Astrocyte (in vitro differentiated cells and primary cell): ENCODE results near the gene FAM174C. TPM values are rescaled to one million over a fixed set of nuclear protein-coding genes. Genes with fewer than 3 reads are reported as not detected.

Experiments used
- DNase-seq: peaks from one replicate; pipeline ENCODE4 v3.0.0-alpha.2; 2010; ENCODE audit warnings: low read depth
- FAIRE-seq: peaks from 2 replicates; lab custom pipeline; 2011; peaks lifted over from hg19 to GRCh38; lab: Jason Lieb, UNC
- H2AFZ ChIP-seq: 2 replicates; pipeline ENCODE4 v1.6.0; 2012; ENCODE audit warnings: low read depth, low read length, inconsistent platforms
- H3K27ac ChIP-seq: 2 replicates; pipeline ENCODE4 v1.5.1; 2011; ENCODE audit warnings: low read depth, low read length, inconsistent platforms
- H3K27me3 ChIP-seq: 2 replicates; pipeline ENCODE4 v1.6.0; 2011; ENCODE audit warnings: low read length, inconsistent platforms; ENCODE audit not compliant: insufficient read depth
- H3K36me3 ChIP-seq: 2 replicates; pipeline ENCODE4 v1.5.1; 2011; ENCODE audit warnings: low read length, inconsistent platforms; ENCODE audit not compliant: insufficient read depth
- H3K4me1 ChIP-seq: 2 replicates; pipeline ENCODE4 v1.5.1; 2011; ENCODE audit warnings: low read length, inconsistent platforms; ENCODE audit not compliant: insufficient read depth
- H3K4me2 ChIP-seq: 2 replicates; pipeline ENCODE4 v1.6.0; 2012; ENCODE audit warnings: low read length, inconsistent platforms
- H3K4me3 ChIP-seq: 2 replicates; pipeline ENCODE4 v1.5.1; 2011; ENCODE audit warnings: low read depth, mild to moderate bottlenecking, low read length, inconsistent platforms; ENCODE audit not compliant: insufficient read depth
- H3K79me2 ChIP-seq: 2 replicates; pipeline ENCODE4 v1.6.0; 2012; ENCODE audit warnings: mild to moderate bottlenecking, low read length, inconsistent platforms; ENCODE audit not compliant: insufficient read depth
- H3K9ac ChIP-seq: 2 replicates; pipeline ENCODE4 v1.6.0; 2012; ENCODE audit warnings: mild to moderate bottlenecking, low read length, inconsistent platforms
- H3K9me3 ChIP-seq: 2 replicates; pipeline ENCODE4 v1.5.1; 2012; ENCODE audit warnings: low read depth, mild to moderate bottlenecking, low read length, inconsistent platforms; ENCODE audit not compliant: insufficient read depth
- H4K20me1 ChIP-seq: 2 replicates; pipeline ENCODE4 v1.6.0; 2012; ENCODE audit warnings: low read length, inconsistent platforms; ENCODE audit not compliant: insufficient read depth
- H3K27ac Mint-ChIP-seq: one replicate; pipeline ENCODE4 v1.8.0; 2021; ENCODE audit warnings: mild to moderate bottlenecking, mixed read lengths; ENCODE audit not compliant: unreplicated experiment
- H3K27me3 Mint-ChIP-seq: one replicate; pipeline ENCODE4 v1.8.0; 2021; ENCODE audit warnings: low read depth, mixed read lengths; ENCODE audit not compliant: unreplicated experiment
- H3K36me3 Mint-ChIP-seq: one replicate; pipeline ENCODE4 v1.8.0; 2021; ENCODE audit warnings: low read depth, mixed read lengths; ENCODE audit not compliant: unreplicated experiment
- H3K4me1 Mint-ChIP-seq: one replicate; pipeline ENCODE4 v1.8.0; 2021; ENCODE audit warnings: low read depth, mixed read lengths; ENCODE audit not compliant: unreplicated experiment
- H3K4me3 Mint-ChIP-seq: one replicate; pipeline ENCODE4 v1.8.0; 2021; ENCODE audit warnings: mild to moderate bottlenecking, moderate library complexity, mixed read lengths; ENCODE audit not compliant: unreplicated experiment
- H3K9me3 Mint-ChIP-seq: one replicate; pipeline ENCODE4 v1.8.0; 2021; ENCODE audit warnings: mild to moderate bottlenecking, mixed read lengths; ENCODE audit not compliant: unreplicated experiment
- CTCF ChIP-seq: IDR thresholded peaks from 2 replicates; pipeline ENCODE4 v1.5.1; 2011; ENCODE audit warnings: low read depth, mild to moderate bottlenecking, inconsistent platforms, low read length, moderate library complexity; ENCODE audit not compliant: insufficient read depth
- EZH2 ChIP-seq: IDR thresholded peaks from 2 replicates; pipeline ENCODE4 v1.6.1; 2012; ENCODE audit warnings: mild to moderate bottlenecking, low read length, inconsistent platforms; ENCODE audit not compliant: insufficient read depth
- total RNA-seq: library from RNA; stranded (reverse); gene quantifications from 2 replicates; pipeline ENCODE4 v1.2.1, GENCODE V29; 2021

Gene FAM174C
- total RNA-seq, 1 donor from 2014 or later: 50.5 TPM

- H3K4me3 Mint-ChIP-seq: peak overlapping the region; percentile 80
- TF ChIP-seq EZH2 (no peak), CTCF (no peak)
- H3K27ac Mint-ChIP-seq: no peak overlapping the region
- Histone ChIP-seq H2AFZ (peak overlapping the region; percentile 9), H3K27ac (no peak overlapping the region), H3K4me3 (peak overlapping the region; percentile 68), H4K20me1 (peaks cover 42% of the 10 kb centered on the region), H3K4me2 (peak overlapping the region; percentile 97), H3K27me3 (no peaks in the 10 kb centered on the region), H3K36me3 (peaks cover 3% of the 10 kb centered on the region), H3K9me3 (no peaks in the 10 kb centered on the region), H3K79me2 (peaks cover 18% of the 10 kb centered on the region), H3K9ac (peak overlapping the region; percentile 79), H3K4me1 (peaks cover 32% of the 10 kb centered on the region)
- H3K27me3 Mint-ChIP-seq: no peaks in the 10 kb centered on the region
- H3K9me3 Mint-ChIP-seq: no peaks in the 10 kb centered on the region
- H3K4me1 Mint-ChIP-seq: peaks cover 10% of the 10 kb centered on the region
- no peak for DNase-seq
- H3K36me3 Mint-ChIP-seq: peaks cover 5% of the 10 kb centered on the region
- no peak for FAIRE-seq
These were observed 38.2 kb upstream of the FAM174C start for GRCh38 chr19:1237027-1237659.

- no peak for FAIRE-seq
- peak within 1 kb of the TSS; percentile 68 for H3K4me3 ChIP-seq
- H3K9ac ChIP-seq: peak within 1 kb of the TSS; percentile 79
- H3K27ac ChIP-seq: no peak within 1 kb of the TSS
- H3K27ac Mint-ChIP-seq: peak within 1 kb of the TSS; percentile 77
- H4K20me1 ChIP-seq: peaks cover 41% of the 10 kb centered on the region
- no peaks in the 10 kb centered on the region for H3K27me3 ChIP-seq
- peak within 1 kb of the TSS; percentile 63 for H2AFZ ChIP-seq
- H3K79me2 ChIP-seq: peaks cover 23% of the 10 kb centered on the region
- H3K4me1 ChIP-seq: peaks cover 30% of the 10 kb centered on the region
- no peaks in the 10 kb centered on the region for H3K9me3 Mint-ChIP-seq
- no peaks in the 10 kb centered on the region for H3K27me3 Mint-ChIP-seq
- peaks cover 4% of the 10 kb centered on the region for H3K4me1 Mint-ChIP-seq
- H3K9me3 ChIP-seq: no peaks in the 10 kb centered on the region
- no peak for TF ChIP-seq CTCF
- TF ChIP-seq EZH2: no peak
- peak within 1 kb of the TSS; percentile 81 for H3K4me3 Mint-ChIP-seq
- DNase-seq: no peak
- H3K36me3 Mint-ChIP-seq: no peaks in the 10 kb centered on the region
- peaks cover 3% of the 10 kb centered on the region for H3K36me3 ChIP-seq
- H3K4me2 ChIP-seq: peak within 1 kb of the TSS; percentile 97
These were observed 37.5 kb upstream of the FAM174C start, which contains the start of gene CBARP for GRCh38 chr19:1237754-1238368. Gene CBARP, minus strand, starts transcription at chr19:1238005. Its CDS starts 1,905 bp downstream, at chr19:1236100.
